Erythroblast (primary cell): ENCODE data around the gene MKLN1.

ENCODE experiments used
- GATA1 ChIP-seq: IDR thresholded peaks from 2 replicates; pipeline ENCODE4 v1.6.1; 2011; ENCODE audit warnings: low read depth, mild to moderate bottlenecking, control low read depth, low read length, moderate library complexity
- POLR2A ChIP-seq: IDR thresholded peaks from 2 replicates; pipeline ENCODE4 v1.6.1; 2011; ENCODE audit warnings: mild to moderate bottlenecking, low read length

DNA sequence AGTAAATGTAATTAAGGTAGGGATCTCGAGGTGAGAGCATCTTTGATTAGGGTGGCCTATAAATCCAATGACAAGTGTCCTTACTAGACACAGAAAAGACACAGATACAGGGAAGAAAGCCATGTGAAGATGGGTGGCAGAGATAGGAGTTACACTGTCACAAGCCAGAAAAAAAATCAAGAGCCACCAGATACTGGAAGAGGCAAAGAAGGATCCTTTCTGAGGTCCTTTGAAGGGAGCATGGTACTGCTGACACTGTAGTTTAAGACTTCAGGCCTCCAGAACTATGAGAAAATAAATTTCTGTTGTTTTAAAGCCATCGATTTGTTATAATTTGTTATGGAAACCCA lies 56.6 kb downstream of the MKLN1 start:
- TF ChIP-seq POLR2A (no peak), GATA1 (no peak)
